Thyroid gland (tissue), 4 donors: Measurements from ENCODE around the gene MAML3. TPM values are rescaled to one million over a fixed set of nuclear protein-coding genes. Genes with fewer than 3 reads are reported as not detected.

Source experiments
- DNase-seq, 2 donors: peaks; one replicate each; pipeline ENCODE4 v3.0.0-alpha.2; 2019
- H3K27ac ChIP-seq, 3 donors: fragments of 200-600 bp; sonication (generic); 1 replicate in 2 of 3; 2 replicates in 1 of 3; pipeline ENCODE4 v1.5.1; 2016 to 2019; ENCODE audit warnings: mild to moderate bottlenecking in 1 of 3, moderate library complexity in 1 of 3
- H3K27me3 ChIP-seq: fragments of 200-600 bp; sonication (generic); one replicate; pipeline ENCODE4 v1.5.1; 2019
- H3K36me3 ChIP-seq, 2 donors: fragments of 200-600 bp; sonication (generic); one replicate each; pipeline ENCODE4 v1.5.1; 2016 to 2019
- H3K4me1 ChIP-seq, 2 donors: fragments of 200-600 bp; sonication (generic); one replicate each; pipeline ENCODE4 v1.5.1; 2017 to 2019
- H3K4me3 ChIP-seq, 3 donors: fragments of 200-600 bp; sonication (generic); replicated peaks in 1 of 3; 1 replicate in 2 of 3; 2 replicates in 1 of 3; pipeline ENCODE4 v1.5.1; 2016; ENCODE audit warnings: mild to moderate bottlenecking in 1 of 3
- H3K9me3 ChIP-seq: fragments of 200-600 bp; sonication (generic); one replicate; pipeline ENCODE4 v1.5.1; 2017
- CTCF ChIP-seq, 6 experiments: fragments of 200-600 bp in 3 of 6; fragments of 450-650 bp in 3 of 6; sonication (generic) in 3 of 6; IDR thresholded peaks; one replicate each; pipeline ENCODE4 v1.5.1; 2016 to 2019; ENCODE audit warnings: antibody characterized with exemption in 6 of 6, mild to moderate bottlenecking in 2 of 6, inconsistent platforms in 1 of 6, moderate library complexity in 1 of 6
- POLR2A ChIP-seq, 2 donors: fragments of 450-650 bp; IDR thresholded peaks; one replicate each; pipeline ENCODE4 v1.6.1; 2017; ENCODE audit warnings: antibody characterized with exemption in 2 of 2, mild to moderate bottlenecking in 2 of 2, moderate library complexity in 1 of 2
- WGBS, 2 donors: methylation state at CpG; one replicate each; pipeline ENCODE4 v1.1.5; 2017; 5-methylcytosine and 5-hydroxymethylcytosine counted together
- intact Hi-C: fragments of 100-400 bp; cut with DNase I; formaldehyde crosslinking; loops from one replicate; pipeline ENCODE4 v1.15.1; 2023
- total RNA-seq, 4 donors: library from RNA; depleted of rRNA; stranded (reverse); fragments of >200 nt; gene quantifications; one replicate each; pipeline ENCODE4 v1.2.3, GENCODE V29; 2016

Gene MAML3
- total RNA-seq, 4 donors from 2014 or later = 5.7 to 14.1 (median 11.4) TPM

GRCh38 chr4:139786494-139787354 is 367.3 kb downstream of the MAML3 start:
- Histone ChIP-seq H3K4me1 (no peaks in the 10 kb centered on the region), H3K27me3 (no peaks in the 10 kb centered on the region), H3K27ac (no peak overlapping the region), H3K9me3 (no peaks in the 10 kb centered on the region), H3K4me3 (no peak overlapping the region), H3K36me3 (no peaks in the 10 kb centered on the region)
- DNase-seq = no peak
- TF ChIP-seq POLR2A (IDR thresholded peaks at IDR 0.05) (no peak), CTCF (IDR thresholded peaks at IDR 0.05) (no peak)
- intact Hi-C loops = no loop called here
- 84 to 90% methylated on average over 12 of the region's 12 CpGs for WGBS, 2 donors

- no peaks in the 10 kb centered on the region for H3K4me1 ChIP-seq
- intact Hi-C loops = no loop called here
- 94 to 97% methylated on average over 4 of the region's 4 CpGs for WGBS, 2 donors
- TF ChIP-seq CTCF (IDR thresholded peaks at IDR 0.05) (no peak), POLR2A (IDR thresholded peaks at IDR 0.05) (no peak)
- no peak overlapping the region for H3K27ac ChIP-seq
- H3K36me3 ChIP-seq = no peaks in the 10 kb centered on the region
- H3K4me3 ChIP-seq = no peak overlapping the region
- no peak for DNase-seq
- H3K9me3 ChIP-seq = no peaks in the 10 kb centered on the region
- no peaks in the 10 kb centered on the region for H3K27me3 ChIP-seq
These were observed 368.6 kb downstream of the MAML3 start for GRCh38 chr4:139785356-139785755.

DNA sequence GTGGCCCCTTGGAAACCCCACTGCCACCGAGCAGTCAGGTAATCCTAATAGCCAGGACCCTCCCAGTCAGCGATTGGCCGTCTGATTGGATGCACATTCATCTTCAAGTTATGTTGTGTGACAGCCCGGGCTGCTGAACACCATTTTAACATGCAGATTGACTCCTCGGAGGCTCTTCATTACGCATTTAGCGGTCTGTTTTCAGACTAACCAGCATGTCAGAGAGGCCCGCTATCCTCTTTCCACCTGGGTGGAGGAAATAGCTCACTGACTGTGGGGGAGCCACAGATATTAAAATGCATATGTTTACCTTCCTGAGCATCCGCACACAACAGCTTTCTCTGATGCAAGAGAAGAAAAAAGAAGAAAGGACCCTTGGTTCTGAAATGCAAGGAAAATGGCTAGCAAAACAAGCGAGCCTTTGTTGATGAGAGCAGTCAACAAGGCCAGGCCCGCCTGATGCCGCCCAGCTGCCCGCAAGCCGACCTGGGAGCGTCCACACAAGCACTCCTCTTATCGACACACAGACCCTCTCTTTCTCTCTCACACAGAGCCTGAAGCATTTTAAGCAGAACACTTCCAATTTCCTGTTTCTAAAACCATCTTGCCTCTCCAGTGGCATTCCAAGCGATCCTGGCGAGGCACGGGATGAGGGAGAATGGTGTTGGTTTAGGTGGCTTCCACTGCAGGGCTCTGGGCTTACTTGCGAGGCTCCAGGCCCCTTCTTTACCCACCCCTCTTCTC is 370.1 kb downstream of the MAML3 start:
- DNase-seq = peak in 1 of 2 donors; percentile 26
- intact Hi-C loops = no loop called here
- Histone ChIP-seq H3K27me3 (no peaks in the 10 kb centered on the region), H3K9me3 (no peaks in the 10 kb centered on the region), H3K36me3 (no peaks in the 10 kb centered on the region), H3K27ac (no peak overlapping the region), H3K4me3 (no peak overlapping the region), H3K4me1 (no peaks in the 10 kb centered on the region)
- WGBS, 2 donors = 65 to 73% methylated on average over 20 of the region's 20 CpGs
- no peak for TF ChIP-seq CTCF (IDR thresholded peaks at IDR 0.05)
- no peak for TF ChIP-seq POLR2A (IDR thresholded peaks at IDR 0.05)

- H3K27ac ChIP-seq = no peak overlapping the region
- no peaks in the 10 kb centered on the region for H3K4me1 ChIP-seq
- H3K36me3 ChIP-seq = no peaks in the 10 kb centered on the region
- no peaks in the 10 kb centered on the region for H3K9me3 ChIP-seq
- intact Hi-C loops = no loop called here
- 89% methylated on average over 7 of the region's 7 CpGs for WGBS, 2 donors
- H3K4me3 ChIP-seq = no peak overlapping the region
- H3K27me3 ChIP-seq = no peaks in the 10 kb centered on the region
- no peak for DNase-seq
- TF ChIP-seq CTCF (IDR thresholded peaks at IDR 0.05) (no peak), POLR2A (IDR thresholded peaks at IDR 0.05) (no peak)
These were observed 371.0 kb downstream of the MAML3 start for GRCh38 chr4:139782926-139783522.
